Fibroblast of lung (primary cell): ENCODE results near the gene CTBP2.

Experiments used
- EZH2 ChIP-seq: IDR thresholded peaks from 2 replicates; pipeline ENCODE4 v1.5.1; 2012; ENCODE audit warnings: low read length, control low read depth, mild to moderate bottlenecking; ENCODE audit errors: missing control alignments
- TF ChIP-seq, protein P1 (sequence below), 2 donors: IDR thresholded peaks in 1 of 2; conservative IDR thresholded peaks in 1 of 2; 1 replicate in 1 of 2; 2 replicates in 1 of 2; pipeline ENCODE4 v1.5.1; 2011 to 2012; ENCODE audit warnings: low read length in 2 of 2, control low read depth in 1 of 2, inconsistent platforms in 1 of 2, low read depth in 1 of 2, mild to moderate bottlenecking in 1 of 2

DNA sequence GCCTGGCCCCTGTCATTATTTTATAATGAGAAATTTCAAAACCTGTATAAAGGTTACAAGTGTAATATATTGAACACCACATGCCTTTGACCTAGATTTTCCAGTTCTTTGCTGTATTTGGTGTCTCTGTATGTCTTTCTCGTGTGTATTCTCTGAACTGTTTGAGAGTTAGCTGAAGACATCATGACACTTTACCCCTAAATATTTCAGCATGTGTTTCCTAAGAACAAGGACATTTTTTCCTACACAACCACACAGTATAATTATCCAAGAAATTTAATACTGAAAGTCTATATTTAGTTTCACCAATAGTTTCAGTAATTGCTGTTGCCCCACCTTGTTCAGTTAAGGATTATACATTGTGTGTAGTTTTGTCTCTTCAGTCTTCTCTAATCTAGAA, 203.6 kb downstream of the CTBP2 start:
- TF ChIP-seq EZH2: no peak
- TF ChIP-seq, protein P1, sequence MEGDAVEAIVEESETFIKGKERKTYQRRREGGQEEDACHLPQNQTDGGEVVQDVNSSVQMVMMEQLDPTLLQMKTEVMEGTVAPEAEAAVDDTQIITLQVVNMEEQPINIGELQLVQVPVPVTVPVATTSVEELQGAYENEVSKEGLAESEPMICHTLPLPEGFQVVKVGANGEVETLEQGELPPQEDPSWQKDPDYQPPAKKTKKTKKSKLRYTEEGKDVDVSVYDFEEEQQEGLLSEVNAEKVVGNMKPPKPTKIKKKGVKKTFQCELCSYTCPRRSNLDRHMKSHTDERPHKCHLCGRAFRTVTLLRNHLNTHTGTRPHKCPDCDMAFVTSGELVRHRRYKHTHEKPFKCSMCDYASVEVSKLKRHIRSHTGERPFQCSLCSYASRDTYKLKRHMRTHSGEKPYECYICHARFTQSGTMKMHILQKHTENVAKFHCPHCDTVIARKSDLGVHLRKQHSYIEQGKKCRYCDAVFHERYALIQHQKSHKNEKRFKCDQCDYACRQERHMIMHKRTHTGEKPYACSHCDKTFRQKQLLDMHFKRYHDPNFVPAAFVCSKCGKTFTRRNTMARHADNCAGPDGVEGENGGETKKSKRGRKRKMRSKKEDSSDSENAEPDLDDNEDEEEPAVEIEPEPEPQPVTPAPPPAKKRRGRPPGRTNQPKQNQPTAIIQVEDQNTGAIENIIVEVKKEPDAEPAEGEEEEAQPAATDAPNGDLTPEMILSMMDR (conservative IDR thresholded peaks at IDR 0.05 in 1 of 2, IDR thresholded peaks at IDR 0.05 in 1 of 2; ENCODE audit: low read depth in 1 of 2, low read length in 2 of 2): no peak
